ENCODE results near the gene USP3.
A peak's percentile ranks its signal among the peaks of the same experiment; 100 is the strongest.

USP3 gene

DNA sequence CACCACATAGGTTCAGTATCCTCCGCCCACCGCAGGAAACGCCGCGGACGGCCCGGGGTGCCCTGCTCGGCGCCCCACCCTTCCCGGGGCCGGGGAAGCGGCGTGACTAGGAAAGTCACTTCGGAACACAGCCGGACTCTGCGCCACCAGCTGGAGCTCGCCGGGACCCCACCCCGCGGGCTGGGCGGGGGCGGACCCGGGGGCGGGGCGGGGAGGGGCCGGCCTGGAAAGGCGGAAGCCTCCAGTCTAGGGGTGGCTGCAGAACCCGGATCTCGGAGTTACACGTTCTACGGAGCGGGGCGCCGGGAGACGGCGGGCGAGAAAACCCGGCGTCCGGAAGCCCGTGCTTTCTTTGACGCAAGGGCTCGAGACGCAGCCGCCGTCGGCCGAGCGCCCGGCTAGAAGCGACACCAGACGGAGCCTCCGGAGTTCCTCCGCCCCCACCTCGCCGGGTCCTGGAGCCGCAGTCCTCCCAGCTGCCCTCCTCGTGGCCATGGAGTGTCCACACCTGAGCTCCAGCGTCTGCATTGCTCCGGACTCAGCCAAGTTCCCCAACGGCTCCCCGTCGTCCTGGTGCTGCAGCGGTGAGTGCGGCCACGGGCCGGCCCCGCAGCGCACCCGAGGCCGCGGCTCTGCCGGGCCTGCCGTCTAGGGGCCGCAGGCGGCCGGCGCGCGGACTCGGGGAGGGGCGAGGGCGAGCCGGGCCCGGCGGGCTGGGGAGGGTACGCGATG lies at the start of gene USP3:
Gene USP3 (plus strand): TSS at position 347 of the 732 bp plus-strand sequence. CDS start 147 bp downstream, at position 494.
- DNase-seq = peak; percentile 93

DNA sequence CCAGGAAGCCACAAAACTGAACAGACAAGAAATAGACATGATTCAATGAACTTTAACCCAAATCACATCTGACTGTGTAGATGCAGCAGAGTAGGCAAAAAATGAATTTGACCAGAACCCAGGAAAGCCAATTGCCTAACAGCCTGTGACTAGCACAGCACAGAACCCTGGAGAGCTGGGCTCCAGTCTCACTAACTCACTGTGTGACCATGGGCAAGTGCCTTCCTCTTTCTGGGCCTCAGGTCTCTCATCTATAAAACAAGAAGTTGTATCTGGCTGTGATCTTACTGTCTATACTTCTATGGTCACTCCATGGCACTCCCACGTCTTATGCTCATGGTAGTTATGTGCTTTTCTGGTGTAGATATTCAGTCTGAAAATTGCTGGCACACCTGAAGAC lies 48.1 kb upstream of the USP3 start:
- DNase-seq = no peak

- no peak for DNase-seq
Observed at GRCh38 chr15:63457379-63457778, 47.0 kb upstream of the USP3 start.

- DNase-seq = no peak
Observed at GRCh38 chr15:63458026-63458425, 46.4 kb upstream of the USP3 start.

- no peak for DNase-seq
Observed at GRCh38 chr15:63458794-63459395, 45.5 kb upstream of the USP3 start.

DNA sequence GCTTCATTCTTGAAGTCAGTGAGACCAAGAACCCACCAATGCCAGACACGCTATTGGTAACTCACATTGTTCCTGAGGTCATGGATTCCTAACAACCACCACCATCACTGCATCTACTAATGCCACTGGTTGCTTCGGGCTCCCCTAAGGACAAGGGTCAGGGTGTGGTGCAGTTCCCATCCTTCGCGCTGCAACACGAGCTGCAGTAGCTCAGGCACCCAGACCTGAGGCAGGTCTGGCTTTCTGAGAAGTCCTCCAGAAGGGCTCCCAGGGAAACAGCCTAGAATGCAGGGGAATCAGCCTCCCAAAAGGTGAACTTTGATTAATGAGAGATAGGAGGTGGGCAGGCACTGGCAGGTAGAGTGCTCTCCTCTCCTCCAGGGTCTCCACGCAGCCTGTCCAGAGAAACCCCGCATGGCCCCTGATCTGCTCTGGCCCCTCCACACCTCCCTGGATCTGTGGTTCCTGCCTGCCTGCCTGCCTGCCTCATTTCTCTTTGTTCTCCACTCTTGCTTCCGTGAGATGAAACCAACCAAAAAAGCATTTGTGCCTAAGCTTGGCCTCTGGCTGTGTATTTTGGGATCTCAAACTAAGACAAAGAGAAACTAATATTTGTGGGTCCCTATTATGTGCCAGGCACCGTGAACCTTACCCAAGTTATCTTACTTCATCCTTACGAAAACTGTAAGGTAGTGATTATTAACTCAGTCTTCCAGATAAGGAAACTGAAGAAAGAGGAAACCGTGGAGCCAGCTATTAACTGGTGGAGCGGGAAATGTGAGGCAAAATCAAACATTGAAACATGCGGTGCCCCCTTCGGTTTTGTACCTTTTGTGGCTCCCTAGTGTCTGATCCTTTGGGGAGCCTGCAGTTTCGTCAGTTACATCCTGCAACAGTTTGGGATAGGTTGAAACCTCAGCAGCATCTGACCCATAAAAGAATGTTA lies 43.9 kb upstream of the USP3 start:
- DNase-seq = no peak

GRCh38 chr15:63461230-63461985 lies 43.0 kb upstream of the USP3 start:
- DNase-seq = no peak

GRCh38 chr15:63462088-63462487 lies 42.3 kb upstream of the USP3 start:
- no peak for DNase-seq

- no peak for DNase-seq
Observed at GRCh38 chr15:63463036-63463435, 41.4 kb upstream of the USP3 start.

- no peak for DNase-seq
Observed at GRCh38 chr15:63463793-63464192, 40.6 kb upstream of the USP3 start.

GRCh38 chr15:63465104-63465503 lies 39.3 kb upstream of the USP3 start:
- no peak for DNase-seq

DNA sequence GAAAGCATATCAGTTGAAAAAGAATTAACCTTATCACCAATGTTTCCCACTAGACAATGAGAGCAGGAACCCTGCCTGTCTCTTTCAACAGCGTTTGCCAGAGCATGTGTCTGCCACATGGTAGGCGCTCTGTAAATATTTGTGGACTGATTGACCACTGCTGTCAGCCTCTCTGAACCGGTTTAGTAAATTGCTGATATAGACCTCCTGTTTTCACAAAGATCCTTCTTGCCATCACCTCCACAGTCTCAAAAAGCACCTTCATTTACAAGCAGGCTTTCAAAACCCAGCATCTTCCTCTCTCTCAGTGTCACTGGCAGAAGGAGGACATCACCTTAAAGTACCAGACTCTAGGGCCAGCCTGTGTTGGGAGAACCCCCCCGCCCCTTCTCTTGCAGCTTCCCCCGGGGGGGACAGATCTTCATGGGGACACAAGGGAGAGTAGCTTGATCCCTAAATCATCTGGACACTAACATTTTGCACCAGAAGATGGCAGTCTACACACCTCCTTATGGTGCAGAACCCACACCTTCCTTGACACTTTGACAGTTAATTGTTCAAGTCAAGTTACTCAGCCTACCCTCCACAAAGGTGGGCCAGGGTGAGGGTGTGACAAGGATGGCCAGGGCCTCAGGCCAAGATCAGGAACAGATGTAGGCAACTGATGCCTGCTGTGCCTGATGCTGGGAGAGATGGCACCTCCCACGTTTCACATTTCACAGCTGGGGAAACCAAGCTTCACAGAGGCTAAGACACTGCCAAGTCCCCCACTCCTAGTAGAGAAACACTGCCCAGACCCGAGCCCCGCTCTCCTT lies 37.8 kb upstream of the USP3 start:
- DNase-seq = peak; percentile 72

- peak; percentile 45 for DNase-seq
Observed at GRCh38 chr15:63469190-63469589, 35.2 kb upstream of the USP3 start.

DNA sequence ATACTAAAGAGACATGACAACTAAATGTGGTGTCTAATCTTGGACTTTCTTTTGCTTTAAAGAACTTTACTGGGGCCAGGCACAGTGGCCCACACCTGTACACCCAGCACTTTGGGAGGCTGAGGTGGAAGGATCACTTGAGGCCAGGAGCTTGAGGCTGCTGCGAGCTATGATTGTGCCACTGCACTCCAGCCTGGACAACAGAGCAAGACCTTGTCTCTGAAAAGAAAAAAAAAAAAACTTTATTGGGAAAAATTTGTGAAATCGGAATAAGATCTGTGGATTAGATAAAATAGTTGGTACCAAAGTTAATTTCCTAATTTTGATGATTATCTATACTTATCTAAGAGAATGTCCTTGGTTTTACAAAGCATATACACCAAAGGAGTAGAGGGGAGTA lies 34.4 kb upstream of the USP3 start:
- DNase-seq = no peak

- no peak for DNase-seq
Observed at GRCh38 chr15:63473007-63473748, 31.2 kb upstream of the USP3 start.

DNA sequence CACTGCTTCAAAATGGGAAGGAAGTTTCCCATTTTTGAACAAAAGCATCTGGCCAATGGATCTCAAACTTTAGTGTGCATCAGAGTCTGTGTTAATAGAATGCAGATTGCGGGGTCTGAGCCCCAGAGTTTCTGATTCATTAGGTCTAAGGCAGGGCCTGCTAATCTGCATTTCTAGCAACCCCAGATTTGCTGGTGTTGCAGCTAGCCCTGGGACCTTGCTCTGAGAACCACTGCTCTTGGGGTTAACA lies 30.7 kb upstream of the USP3 start:
- no peak for DNase-seq

DNA sequence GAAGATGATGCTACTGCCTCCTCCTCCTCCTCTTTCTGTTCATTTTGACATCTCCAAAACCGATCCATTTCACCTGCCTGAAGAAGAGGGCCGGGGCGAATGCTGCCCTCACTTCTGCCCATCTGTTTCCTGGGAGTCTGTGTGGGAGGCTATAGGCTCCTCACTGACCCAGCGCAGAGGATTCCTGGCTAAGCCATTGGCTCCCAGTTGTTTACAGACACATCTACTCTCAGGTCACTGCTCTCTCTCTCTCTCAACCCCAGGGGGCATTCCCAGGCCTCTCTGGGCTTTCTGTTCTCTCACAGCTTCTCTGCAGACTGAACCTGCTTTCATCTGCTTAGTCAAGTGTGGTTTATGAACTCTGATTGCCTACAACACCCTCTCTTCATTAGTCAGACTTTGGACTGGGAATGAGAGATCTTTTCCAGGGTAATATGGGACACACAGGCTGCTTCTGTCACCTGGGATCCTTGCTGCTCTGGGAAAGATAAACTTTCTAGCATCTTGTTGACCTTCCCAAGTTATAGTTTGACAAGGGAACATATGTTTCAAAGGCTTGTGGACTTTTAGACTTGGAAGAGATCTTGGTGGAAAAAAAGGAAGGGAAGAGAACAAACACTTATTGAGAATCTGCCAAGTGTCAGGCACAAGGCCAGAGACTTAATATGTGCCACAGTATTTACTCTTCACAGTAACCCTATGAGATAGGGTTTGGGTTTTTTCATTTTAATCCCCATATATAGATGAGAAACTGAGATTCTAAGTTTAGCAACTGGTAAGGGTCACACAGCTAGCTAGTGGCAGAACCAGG lies 30.2 kb upstream of the USP3 start:
- DNase-seq = peak; percentile 74

- no peak for DNase-seq
Observed at GRCh38 chr15:63474810-63475316, 29.5 kb upstream of the USP3 start.

GRCh38 chr15:63475707-63476106 lies 28.7 kb upstream of the USP3 start:
- DNase-seq = no peak

- no peak for DNase-seq
Observed at GRCh38 chr15:63476229-63476632, 28.2 kb upstream of the USP3 start.

Measured in stimulated activated CD4-positive, alpha-beta T cell treated with anti-CD3 and anti-CD28 coated beads, Interleukin-4, amount 100 ng/mL, for 24 hours (primary cell).